Mesenchymal stem cell (in vitro differentiated cells and primary cell): Measurements from ENCODE around the gene INMT.

ENCODE experiments used
- DNase-seq: peaks from one replicate; pipeline ENCODE4 v3.0.0-alpha.2; 2013
- H2AFZ ChIP-seq: one replicate; pipeline ENCODE4 v1.6.1; 2013; ENCODE audit warnings: low read depth, mild to moderate bottlenecking, control low read depth, inconsistent platforms, low read length, moderate library complexity
- H2AK5ac ChIP-seq: 2 replicates; pipeline ENCODE4 v1.6.1; 2013; ENCODE audit warnings: low read length, moderate library complexity, mild to moderate bottlenecking, inconsistent platforms; ENCODE audit not compliant: severe bottlenecking
- H2BK120ac ChIP-seq: one replicate; pipeline ENCODE4 v1.6.1; 2013; ENCODE audit warnings: low read depth, mild to moderate bottlenecking, inconsistent platforms, low read length, moderate library complexity
- H2BK12ac ChIP-seq, 2 experiments: one replicate each; pipeline ENCODE4 v1.6.1; 2013; ENCODE audit warnings: inconsistent platforms in 2 of 2, low read length in 2 of 2, mild to moderate bottlenecking in 2 of 2, moderate library complexity in 2 of 2, control low read depth in 1 of 2
- H2BK15ac ChIP-seq: one replicate; pipeline ENCODE4 v1.6.1; 2013; ENCODE audit warnings: mild to moderate bottlenecking, low read depth, inconsistent platforms; ENCODE audit not compliant: poor library complexity, severe bottlenecking
- H2BK5ac ChIP-seq: 2 replicates; pipeline ENCODE4 v1.6.1; 2013; ENCODE audit warnings: low read depth, mild to moderate bottlenecking, low read length, control low read depth, inconsistent platforms; ENCODE audit not compliant: poor library complexity, severe bottlenecking
- H3K14ac ChIP-seq, 2 experiments: one replicate each; pipeline ENCODE4 v1.6.1; 2013; ENCODE audit warnings: inconsistent platforms in 2 of 2, low read length in 2 of 2, control low read depth in 1 of 2, mild to moderate bottlenecking in 1 of 2, moderate library complexity in 1 of 2
- H3K18ac ChIP-seq, 2 experiments: one replicate each; pipeline ENCODE4 v1.6.1; 2013; ENCODE audit warnings: inconsistent platforms in 2 of 2, low read length in 2 of 2, control low read depth in 1 of 2, low read depth in 1 of 2, mild to moderate bottlenecking in 1 of 2
- H3K23ac ChIP-seq, 2 experiments: one replicate each; pipeline ENCODE4 v1.6.1; 2013; ENCODE audit warnings: inconsistent platforms in 2 of 2, low read length in 2 of 2, mild to moderate bottlenecking in 2 of 2, moderate library complexity in 2 of 2, control low read depth in 1 of 2
- H3K27ac ChIP-seq: 2 replicates; pipeline ENCODE4 v1.5.1; 2013; ENCODE audit warnings: mild to moderate bottlenecking, moderate library complexity, low read length, control low read depth, inconsistent platforms; ENCODE audit not compliant: poor library complexity, severe bottlenecking
- H3K27me3 ChIP-seq, 2 experiments: 2 replicates each; pipeline versions ENCODE4 v1.6.1 to v1.7.0; 2013; ENCODE audit warnings: low read length in 2 of 2, mild to moderate bottlenecking in 2 of 2, moderate library complexity in 2 of 2, control low read depth in 1 of 2, inconsistent platforms in 1 of 2; ENCODE audit not compliant: control insufficient read depth in 1 of 2, insufficient read depth in 1 of 2
- H3K36me3 ChIP-seq, 2 experiments: 2 replicates each; pipeline versions ENCODE4 v1.6.1 to v1.7.0; 2013; ENCODE audit warnings: low read length in 2 of 2, control low read depth in 1 of 2, inconsistent platforms in 1 of 2, low read depth in 1 of 2, mild to moderate bottlenecking in 1 of 2; ENCODE audit not compliant: insufficient read depth in 2 of 2, control insufficient read depth in 1 of 2
- H3K4ac ChIP-seq, 2 experiments: one replicate each; pipeline ENCODE4 v1.6.1; 2013; ENCODE audit warnings: inconsistent platforms in 2 of 2, low read length in 2 of 2, mild to moderate bottlenecking in 2 of 2, moderate library complexity in 2 of 2, control low read depth in 1 of 2, low read depth in 1 of 2
- H3K4me1 ChIP-seq: 2 replicates; pipeline ENCODE4 v1.6.1; 2013; ENCODE audit warnings: low read depth, low read length, control low read depth; ENCODE audit not compliant: control insufficient read depth, insufficient read depth
- H3K4me2 ChIP-seq: 2 replicates; pipeline ENCODE4 v1.6.1; 2013; ENCODE audit warnings: low read length, mild to moderate bottlenecking, inconsistent platforms; ENCODE audit not compliant: poor library complexity, severe bottlenecking
- H3K4me3 ChIP-seq, 2 experiments: 2 replicates each; pipeline versions ENCODE4 v1.5.1 to v1.7.0; 2013; ENCODE audit warnings: low read length in 2 of 2, mild to moderate bottlenecking in 2 of 2, control low read depth in 1 of 2, low read depth in 1 of 2; ENCODE audit not compliant: insufficient read depth in 1 of 2
- H3K79me1 ChIP-seq: replicated peaks from 2 replicates; pipeline ENCODE4 v1.6.1; 2013; ENCODE audit warnings: mild to moderate bottlenecking, control low read depth, low read length, inconsistent platforms; ENCODE audit not compliant: poor library complexity, severe bottlenecking
- H3K9ac ChIP-seq: 2 replicates; pipeline ENCODE4 v1.7.0; 2013; ENCODE audit warnings: mild to moderate bottlenecking, low read length, moderate library complexity
- H3K9me3 ChIP-seq: 2 replicates; pipeline ENCODE4 v1.7.0; 2013; ENCODE audit warnings: mild to moderate bottlenecking, low read length; ENCODE audit not compliant: control insufficient read depth
- H4K8ac ChIP-seq: one replicate; pipeline ENCODE4 v1.6.1; 2013; ENCODE audit warnings: inconsistent platforms, mild to moderate bottlenecking, low read length, moderate library complexity
- H4K91ac ChIP-seq: one replicate; pipeline ENCODE4 v1.6.1; 2013; ENCODE audit warnings: mild to moderate bottlenecking, low read length, inconsistent platforms
- WGBS: methylation state at CpG from one replicate; pipeline ENCODE4 v1.1.7; 2013; ENCODE audit warnings: mixed read lengths; 5-methylcytosine and 5-hydroxymethylcytosine counted together

Gene INMT

DNA sequence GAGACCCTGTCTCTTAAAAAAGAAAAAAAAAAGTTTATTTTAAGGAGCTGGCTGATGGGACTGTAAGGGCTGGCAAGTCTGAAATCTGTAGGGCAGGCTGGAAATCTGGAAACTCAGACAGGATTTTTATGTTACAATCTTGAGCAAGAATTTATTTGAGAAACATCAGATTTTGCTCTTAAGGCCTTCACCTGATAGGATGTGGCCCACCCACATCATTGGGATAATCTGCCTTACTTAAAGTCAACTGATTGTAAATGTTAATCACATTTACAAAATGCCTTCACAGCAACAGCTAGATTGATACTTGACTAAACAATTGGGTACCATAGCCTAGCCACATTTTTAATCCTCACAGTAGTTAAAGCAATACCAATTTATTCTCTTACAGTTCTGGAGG, 30.8 kb downstream of the INMT start:
- no peak overlapping the region for H2BK12ac ChIP-seq
- H3K9me3 ChIP-seq: no peaks in the 10 kb centered on the region
- H2AFZ ChIP-seq: no peak overlapping the region
- H3K36me3 ChIP-seq: peaks cover 42 to 86% of the 10 kb centered on the region in 2 experiments
- no peak overlapping the region for H3K4ac ChIP-seq
- no peak overlapping the region for H2BK5ac ChIP-seq
- H3K79me1 ChIP-seq: peaks cover 38% of the 10 kb centered on the region
- no peak overlapping the region for H2BK120ac ChIP-seq
- no peak overlapping the region for H3K4me2 ChIP-seq
- no peak overlapping the region for H3K23ac ChIP-seq
- no peak overlapping the region for H4K91ac ChIP-seq
- no peak overlapping the region for H3K14ac ChIP-seq
- no peaks in the 10 kb centered on the region for H3K27me3 ChIP-seq
- H2AK5ac ChIP-seq: no peak overlapping the region
- H3K4me3 ChIP-seq: no peak overlapping the region
- no peak overlapping the region for H3K27ac ChIP-seq
- DNase-seq: no peak
- H3K18ac ChIP-seq: no peak overlapping the region
- H3K4me1 ChIP-seq: peaks cover 5% of the 10 kb centered on the region
- no peak overlapping the region for H3K9ac ChIP-seq
- H4K8ac ChIP-seq: no peak overlapping the region
- no peak overlapping the region for H2BK15ac ChIP-seq

DNA sequence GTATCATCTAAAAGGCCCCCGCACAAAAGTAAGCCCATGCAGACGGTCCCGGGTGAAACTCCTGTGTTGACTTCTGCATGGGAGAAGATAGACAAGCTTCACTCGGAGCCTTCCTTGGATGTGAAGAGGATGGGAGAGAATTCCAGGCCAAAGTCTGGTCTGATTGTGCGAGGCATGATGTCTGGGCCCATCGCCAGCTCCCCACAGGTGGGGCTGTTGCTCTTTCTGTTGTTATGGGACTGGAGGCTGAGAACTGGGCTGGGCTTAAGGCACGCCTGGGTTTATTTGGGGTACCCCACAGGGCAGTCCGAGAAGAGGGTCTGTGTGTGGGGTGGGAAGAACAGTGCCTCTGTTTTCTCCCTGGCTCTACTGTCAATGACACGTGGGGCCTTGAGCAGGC, 33.9 kb downstream of the INMT start:
- Histone ChIP-seq H2BK15ac (no peak overlapping the region), H3K4me3 (no peak overlapping the region), H3K9me3 (no peaks in the 10 kb centered on the region), H4K91ac (no peak overlapping the region), H3K23ac (no peak overlapping the region), H2AFZ (no peak overlapping the region), H2BK12ac (no peak overlapping the region), H2AK5ac (no peak overlapping the region), H3K27me3 (no peaks in the 10 kb centered on the region), H3K4ac (no peak overlapping the region), H3K4me2 (no peak overlapping the region), H3K27ac (no peak overlapping the region), H3K4me1 (peaks cover 14% of the 10 kb centered on the region), H3K14ac (no peak overlapping the region), H3K79me1 (peaks cover 25% of the 10 kb centered on the region), H3K36me3 (peaks cover 33 to 69% of the 10 kb centered on the region in 2 experiments), H4K8ac (no peak overlapping the region), H3K9ac (no peak overlapping the region), H2BK120ac (no peak overlapping the region), H2BK5ac (no peak overlapping the region), H3K18ac (no peak overlapping the region)
- no peak for DNase-seq
- 95% methylated on average over 9 of the region's 9 CpGs for WGBS

- no peak for DNase-seq
- no peaks in the 10 kb centered on the region for H3K9me3 ChIP-seq
- WGBS: 94% methylated on average over 1 of the region's 1 CpG
- H4K8ac ChIP-seq: no peak overlapping the region
- H3K4me1 ChIP-seq: peaks cover 21% of the 10 kb centered on the region
- no peak overlapping the region for H4K91ac ChIP-seq
- no peak overlapping the region for H3K14ac ChIP-seq
- no peak overlapping the region for H3K4me3 ChIP-seq
- no peak overlapping the region for H3K9ac ChIP-seq
- H2BK5ac ChIP-seq: no peak overlapping the region
- no peak overlapping the region for H2BK120ac ChIP-seq
- H3K79me1 ChIP-seq: peaks cover 26% of the 10 kb centered on the region
- no peak overlapping the region for H3K4ac ChIP-seq
- no peak overlapping the region for H2BK12ac ChIP-seq
- H3K18ac ChIP-seq: no peak overlapping the region
- no peak overlapping the region for H3K27ac ChIP-seq
- H2AFZ ChIP-seq: no peak overlapping the region
- H2AK5ac ChIP-seq: no peak overlapping the region
- H3K27me3 ChIP-seq: no peaks in the 10 kb centered on the region
- no peak overlapping the region for H3K23ac ChIP-seq
- no peak overlapping the region for H2BK15ac ChIP-seq
- H3K4me2 ChIP-seq: no peak overlapping the region
- peaks cover 38 to 66% of the 10 kb centered on the region in 2 experiments for H3K36me3 ChIP-seq
Observed at GRCh38 chr7:30787486-30787885, 35.6 kb downstream of the INMT start.

DNA sequence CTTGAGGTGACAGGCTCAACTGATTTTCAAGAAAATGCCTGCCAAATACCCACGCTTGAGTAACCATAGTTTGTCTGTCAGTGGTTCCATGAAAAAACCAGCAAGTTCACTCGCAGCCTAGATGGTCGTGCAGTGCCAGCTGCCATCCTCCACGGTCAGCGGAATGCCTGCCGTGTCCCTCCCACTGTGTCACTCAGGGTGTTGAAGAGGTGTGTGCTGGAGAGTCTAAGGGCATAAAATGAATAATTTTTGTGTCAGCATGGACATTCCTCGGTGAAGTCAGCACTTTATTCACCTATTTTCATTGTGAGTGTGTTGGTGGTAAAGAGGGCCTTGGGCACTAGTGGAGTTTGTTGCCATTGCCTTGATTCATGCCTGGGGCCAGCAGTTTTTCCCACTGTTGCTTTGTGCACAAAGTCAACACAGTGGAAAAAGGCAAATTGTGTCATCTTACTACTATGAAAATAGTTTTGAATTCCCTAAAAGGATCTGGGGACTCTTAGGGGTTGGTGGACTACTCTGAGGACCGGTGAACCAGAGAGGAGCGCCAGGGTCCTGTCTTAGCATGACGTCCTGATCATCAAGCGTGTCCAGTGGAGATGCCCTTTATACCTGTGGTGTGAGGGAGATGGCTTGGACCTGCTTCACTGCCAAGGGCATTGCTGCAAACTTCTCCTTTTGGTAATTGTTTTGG, 36.9 kb downstream of the INMT start:
- Histone ChIP-seq H3K4me1 (peaks cover 25% of the 10 kb centered on the region), H2BK15ac (peak overlapping the region; percentile 13), H3K27ac (peak overlapping the region; percentile 54), H2BK12ac (peak overlapping the region in 1 of 2 experiments; percentile 92), H3K18ac (peak overlapping the region in 1 of 2 experiments; percentile 38), H3K79me1 (peaks cover 28% of the 10 kb centered on the region), H3K27me3 (no peaks in the 10 kb centered on the region), H3K4me3 (peak overlapping the region in 1 of 2 experiments; percentile 13), H3K9ac (peak overlapping the region; percentile 71), H2BK120ac (no peak overlapping the region), H3K14ac (no peak overlapping the region), H2AFZ (no peak overlapping the region), H3K4ac (no peak overlapping the region), H3K23ac (no peak overlapping the region), H3K9me3 (no peaks in the 10 kb centered on the region), H3K36me3 (peaks cover 36 to 57% of the 10 kb centered on the region in 2 experiments), H4K91ac (no peak overlapping the region), H2AK5ac (peak overlapping the region; percentile 59), H2BK5ac (no peak overlapping the region), H3K4me2 (no peak overlapping the region), H4K8ac (no peak overlapping the region)
- 83% methylated on average over 11 of the region's 11 CpGs for WGBS
- DNase-seq: no peak
